ENCODE measurements around the gene LEF1.

GRCh38 chr4:108141213-108141950, 27.4 kb downstream of the LEF1 start:
- no peak for TF ChIP-seq EZH2 (IDR thresholded peaks at IDR 0.05; ENCODE audit: low read length, missing control alignments)
- TF ChIP-seq CTCF (conservative IDR thresholded peaks at IDR 0.05 in 1 of 2, IDR thresholded peaks at IDR 0.05 in 1 of 2; ENCODE audit: low read depth in 1 of 2, low read length in 2 of 2): no peak
